GM10266 (cell line): ENCODE data around the gene TMEM212.
A peak's percentile ranks its signal among the peaks of the same experiment; 100 is the strongest.

Source experiments
- DNase-seq: peaks from one replicate; pipeline ENCODE4 v3.0.0; 2012; ENCODE audit errors: extremely low spot score
- TF ChIP-seq, protein P1 (sequence below): IDR thresholded peaks from 2 replicates; pipeline ENCODE4 v1.5.1; 2012; ENCODE audit warnings: mild to moderate bottlenecking, low read depth; ENCODE audit not compliant: control insufficient read depth, insufficient read depth; ENCODE audit errors: missing control alignments

Gene TMEM212

GRCh38 chr3:171862392-171862791 is 19.2 kb downstream of the TMEM212 start:
- DNase-seq, result no peak
- TF ChIP-seq, protein P1, sequence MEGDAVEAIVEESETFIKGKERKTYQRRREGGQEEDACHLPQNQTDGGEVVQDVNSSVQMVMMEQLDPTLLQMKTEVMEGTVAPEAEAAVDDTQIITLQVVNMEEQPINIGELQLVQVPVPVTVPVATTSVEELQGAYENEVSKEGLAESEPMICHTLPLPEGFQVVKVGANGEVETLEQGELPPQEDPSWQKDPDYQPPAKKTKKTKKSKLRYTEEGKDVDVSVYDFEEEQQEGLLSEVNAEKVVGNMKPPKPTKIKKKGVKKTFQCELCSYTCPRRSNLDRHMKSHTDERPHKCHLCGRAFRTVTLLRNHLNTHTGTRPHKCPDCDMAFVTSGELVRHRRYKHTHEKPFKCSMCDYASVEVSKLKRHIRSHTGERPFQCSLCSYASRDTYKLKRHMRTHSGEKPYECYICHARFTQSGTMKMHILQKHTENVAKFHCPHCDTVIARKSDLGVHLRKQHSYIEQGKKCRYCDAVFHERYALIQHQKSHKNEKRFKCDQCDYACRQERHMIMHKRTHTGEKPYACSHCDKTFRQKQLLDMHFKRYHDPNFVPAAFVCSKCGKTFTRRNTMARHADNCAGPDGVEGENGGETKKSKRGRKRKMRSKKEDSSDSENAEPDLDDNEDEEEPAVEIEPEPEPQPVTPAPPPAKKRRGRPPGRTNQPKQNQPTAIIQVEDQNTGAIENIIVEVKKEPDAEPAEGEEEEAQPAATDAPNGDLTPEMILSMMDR, result no peak

DNA sequence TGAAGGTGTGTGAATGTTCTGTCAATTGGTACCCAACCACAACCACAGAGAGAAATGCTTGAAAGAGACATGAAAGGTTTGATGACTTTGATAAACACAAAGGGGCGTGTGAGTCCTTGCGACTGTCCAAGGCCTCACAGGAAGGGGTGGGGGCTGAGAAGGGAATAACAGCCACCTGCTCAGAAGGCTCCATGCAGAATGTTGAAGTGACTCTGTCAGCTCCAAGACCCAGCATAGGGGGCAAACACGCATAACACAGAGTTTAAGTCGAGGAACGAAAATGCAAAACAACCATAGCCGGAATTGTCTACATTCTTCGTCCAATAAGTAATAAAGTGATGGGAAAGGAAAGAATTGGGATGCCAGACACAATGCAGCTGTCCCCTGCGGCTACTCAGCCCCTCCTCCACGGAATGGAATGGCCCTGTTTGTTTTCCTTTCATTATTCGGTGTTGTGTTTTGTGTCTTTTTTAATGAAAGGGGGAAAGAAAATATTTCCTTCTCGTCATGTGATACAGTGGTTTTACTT is 19.9 kb downstream of the TMEM212 start:
- TF ChIP-seq, protein P1, result no peak
- no peak for DNase-seq

GRCh38 chr3:171863920-171864319 is 20.8 kb downstream of the TMEM212 start:
- no peak for DNase-seq

GRCh38 chr3:171865191-171865865 is 22.2 kb downstream of the TMEM212 start:
- no peak for DNase-seq
- TF ChIP-seq, protein P1, result no peak

More at GRCh38 chr3:171863920-171864319, 20.8 kb downstream of the TMEM212 start:
- TF ChIP-seq, protein P1, result no peak

DNA sequence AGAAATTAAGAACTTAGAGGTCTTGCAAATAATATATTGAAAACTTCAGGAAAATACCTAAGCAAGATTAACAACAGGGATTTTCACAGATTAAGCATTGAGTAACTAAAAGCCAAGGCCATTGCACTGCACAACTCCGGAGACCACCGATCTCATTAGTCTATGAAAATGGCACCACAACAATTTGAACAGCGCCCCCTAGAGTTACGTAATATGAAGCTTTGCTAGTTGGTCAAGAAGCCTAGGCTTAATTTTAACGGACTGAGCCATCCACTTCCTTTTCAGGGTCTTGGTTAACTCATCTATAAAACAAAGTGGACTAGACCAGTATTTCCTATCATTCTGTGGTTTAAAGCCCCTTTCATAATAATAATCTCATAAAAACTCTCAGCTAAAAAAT is 24.8 kb downstream of the TMEM212 start:
- TF ChIP-seq, protein P1, result peak; percentile 34
- no peak for DNase-seq

DNA sequence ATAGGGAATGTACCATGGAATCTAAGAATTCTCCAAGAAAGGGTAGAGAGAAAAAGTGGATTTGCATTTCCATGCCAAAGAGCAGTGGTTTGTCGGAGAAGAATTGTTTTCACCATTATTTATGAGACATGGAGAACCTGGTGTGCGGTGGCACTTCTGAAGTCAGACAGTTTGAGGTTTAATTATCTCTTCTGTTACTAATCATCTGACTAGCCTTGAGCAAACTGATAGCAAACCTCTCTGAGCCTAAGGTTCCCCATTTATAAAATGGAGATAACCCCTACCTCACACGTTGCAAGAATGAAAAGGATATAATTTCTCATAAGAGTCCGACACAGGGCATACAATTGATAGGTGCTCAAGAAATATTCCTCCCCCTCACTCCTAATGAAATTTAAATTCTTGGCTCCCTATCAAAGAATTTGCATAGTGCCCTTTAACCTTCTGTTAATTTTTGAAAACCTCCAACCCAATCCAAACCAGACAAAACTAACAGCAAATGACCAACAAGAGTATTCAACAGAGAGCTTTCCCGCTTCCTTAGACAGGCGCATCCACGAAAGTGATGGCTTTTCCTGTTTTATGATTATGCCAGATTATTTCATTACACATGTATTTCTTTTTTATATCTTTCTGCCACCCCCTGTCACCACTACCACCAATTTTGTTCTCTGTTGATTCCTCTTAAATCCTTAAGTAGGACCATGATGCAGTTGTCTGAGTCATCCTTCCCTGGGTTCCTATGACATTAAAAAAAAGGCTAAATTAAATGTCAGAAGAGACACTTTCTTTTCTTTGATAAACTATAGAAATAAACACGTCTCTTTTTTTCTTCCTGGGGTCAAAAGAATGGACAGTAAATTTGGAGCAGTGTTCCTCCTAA is 28.5 kb downstream of the TMEM212 start:
- TF ChIP-seq, protein P1, result no peak
- no peak for DNase-seq
